Thoracic aorta (tissue), 2 donors: ENCODE results near the gene CCDC51. TPM values are rescaled to one million over a fixed set of nuclear protein-coding genes. Genes with fewer than 3 reads are reported as not detected.

Experiments
- ATAC-seq: fragments of 150-250 bp; one replicate; pipeline ENCODE4 v1.8.0; 2017; ENCODE audit warnings: low read depth; ENCODE audit not compliant: insufficient number of reproducible peaks, low FRiP score
- DNase-seq: peaks from one replicate; pipeline ENCODE4 v3.0.0-alpha.2; 2020; ENCODE audit warnings: low spot score
- H3K27ac ChIP-seq, 2 donors: fragments of 200-600 bp; sonication (generic); 1 replicate in 1 of 2; 2 replicates in 1 of 2; pipeline ENCODE4 v1.5.1; 2016; ENCODE audit warnings: mild to moderate bottlenecking in 2 of 2, moderate library complexity in 2 of 2
- H3K27me3 ChIP-seq: fragments of 200-600 bp; sonication (generic); replicated peaks from 2 replicates; pipeline ENCODE4 v1.6.0; 2016; ENCODE audit warnings: mild to moderate bottlenecking; ENCODE audit not compliant: insufficient read depth
- H3K36me3 ChIP-seq: fragments of 200-600 bp; sonication (generic); one replicate; pipeline ENCODE4 v1.5.1; 2016
- H3K4me1 ChIP-seq, 2 donors: fragments of 200-600 bp; sonication (generic); 1 replicate in 1 of 2; 2 replicates in 1 of 2; pipeline versions ENCODE4 v1.5.1 to v1.6.0; 2016; ENCODE audit warnings: low read depth in 2 of 2, mild to moderate bottlenecking in 1 of 2; ENCODE audit not compliant: control insufficient read depth in 1 of 2
- H3K4me3 ChIP-seq: fragments of 200-600 bp; sonication (generic); 2 replicates; pipeline ENCODE4 v1.5.1; 2016; ENCODE audit warnings: mild to moderate bottlenecking
- H3K9me3 ChIP-seq: fragments of 200-600 bp; sonication (generic); 2 replicates; pipeline ENCODE4 v1.5.1; 2016
- CTCF ChIP-seq: fragments of 200-600 bp; sonication (generic); IDR thresholded peaks from one replicate; pipeline ENCODE4 v1.5.1; 2019; ENCODE audit warnings: antibody characterized with exemption
- total RNA-seq, 2 donors: library from RNA; depleted of rRNA; stranded (reverse); fragments of >200 nt; gene quantifications; one replicate each; pipeline versions ENCODE4 v1.1.0 to v1.2.3, GENCODE V29; 2016

The CCDC51 gene
- total RNA-seq, 2 donors from 2014 or later = 5.9 to 15.2 TPM

GRCh38 chr3:48429317-48429959 is 10.5 kb downstream of the CCDC51 start:
- DNase-seq (no peak), ATAC-seq (no peak)
- no peaks in the 10 kb centered on the region for H3K36me3 ChIP-seq
- no peaks in the 10 kb centered on the region for H3K27me3 ChIP-seq
- peak overlapping the region; percentile 88 for H3K4me3 ChIP-seq
- no peak for TF ChIP-seq CTCF
- peaks cover 36 to 53% of the 10 kb centered on the region in 2 donors for H3K4me1 ChIP-seq
- H3K27ac ChIP-seq = peak overlapping the region; percentile 93 to 96
- no peaks in the 10 kb centered on the region for H3K9me3 ChIP-seq

GRCh38 chr3:48428572-48429316 is 11.2 kb downstream of the CCDC51 start:
- Histone ChIP-seq H3K4me1 (peaks cover 36 to 60% of the 10 kb centered on the region in 2 donors), H3K9me3 (no peaks in the 10 kb centered on the region), H3K27me3 (no peaks in the 10 kb centered on the region), H3K27ac (peak overlapping the region; percentile 93 to 96), H3K36me3 (no peaks in the 10 kb centered on the region), H3K4me3 (peak overlapping the region; percentile 88)
- no peak for TF ChIP-seq CTCF
- no peak for ATAC-seq
- DNase-seq = no peak

GRCh38 chr3:48428088-48428571 is 11.8 kb downstream of the CCDC51 start:
- no peak for ATAC-seq
- DNase-seq = no peak
- H3K9me3 ChIP-seq = no peaks in the 10 kb centered on the region
- H3K36me3 ChIP-seq = no peaks in the 10 kb centered on the region
- H3K27me3 ChIP-seq = no peaks in the 10 kb centered on the region
- H3K4me1 ChIP-seq = peaks cover 40 to 66% of the 10 kb centered on the region in 2 donors
- TF ChIP-seq CTCF = no peak
- peak overlapping the region; percentile 93 to 96 for H3K27ac ChIP-seq
- peak overlapping the region; percentile 88 for H3K4me3 ChIP-seq

GRCh38 chr3:48427630-48427962 is 12.3 kb downstream of the CCDC51 start:
- Histone ChIP-seq H3K27me3 (no peaks in the 10 kb centered on the region), H3K4me1 (peaks cover 40 to 72% of the 10 kb centered on the region in 2 donors), H3K4me3 (peak overlapping the region; percentile 88), H3K36me3 (peaks cover under 1% of the 10 kb centered on the region), H3K27ac (peak overlapping the region; percentile 93 to 96), H3K9me3 (no peaks in the 10 kb centered on the region)
- DNase-seq (no peak), ATAC-seq (no peak)
- no peak for TF ChIP-seq CTCF

GRCh38 chr3:48426944-48427629 is 12.8 kb downstream of the CCDC51 start:
- H3K9me3 ChIP-seq = no peaks in the 10 kb centered on the region
- DNase-seq = no peak
- H3K36me3 ChIP-seq = peaks cover 5% of the 10 kb centered on the region
- no peak for ATAC-seq
- peak overlapping the region; percentile 93 to 96 for H3K27ac ChIP-seq
- peak overlapping the region; percentile 88 for H3K4me3 ChIP-seq
- peaks cover 40 to 77% of the 10 kb centered on the region in 2 donors for H3K4me1 ChIP-seq
- no peak for TF ChIP-seq CTCF
- no peaks in the 10 kb centered on the region for H3K27me3 ChIP-seq
